ACC112 (cell line): ENCODE data around the gene CRY2.

Source experiments
- H2AFZ ChIP-seq: fragments of 200-600 bp; sonication (generic); one replicate; pipeline ENCODE4 v1.6.0; 2017; ENCODE audit warnings: antibody characterized with exemption, low read length; ENCODE audit not compliant: unreplicated experiment
- H3K27ac ChIP-seq: fragments of 200-600 bp; sonication (generic); 2 replicates; pipeline ENCODE4 v1.5.1; 2014; ENCODE audit warnings: low read depth, mild to moderate bottlenecking, antibody characterized with exemption, low read length, moderate library complexity
- H3K27me3 ChIP-seq: fragments of 200-600 bp; sonication (generic); 2 replicates; pipeline ENCODE4 v1.6.1; 2014; ENCODE audit warnings: mild to moderate bottlenecking, antibody characterized with exemption, low read length, moderate library complexity, mixed read lengths; ENCODE audit not compliant: insufficient read depth
- H3K36me3 ChIP-seq: fragments of 200-600 bp; sonication (generic); 2 replicates; pipeline ENCODE4 v1.6.1; 2016; ENCODE audit warnings: mild to moderate bottlenecking, antibody characterized with exemption, low read length, moderate library complexity, mixed read lengths; ENCODE audit not compliant: insufficient read depth
- H3K4me1 ChIP-seq: fragments of 200-600 bp; sonication (generic); one replicate; pipeline ENCODE4 v1.6.1; 2016; ENCODE audit warnings: low read length, mixed read lengths; ENCODE audit not compliant: insufficient read depth, unreplicated experiment, control insufficient read depth
- H3K4me3 ChIP-seq: fragments of 200-600 bp; sonication (generic); 2 replicates; pipeline ENCODE4 v1.5.1; 2014; ENCODE audit warnings: mild to moderate bottlenecking, low read depth, low read length
- H3K79me2 ChIP-seq: fragments of 200-600 bp; sonication (generic); one replicate; pipeline ENCODE4 v1.6.0; 2016; ENCODE audit warnings: low read length; ENCODE audit not compliant: control insufficient read depth, unreplicated experiment, insufficient read depth

The CRY2 gene

DNA sequence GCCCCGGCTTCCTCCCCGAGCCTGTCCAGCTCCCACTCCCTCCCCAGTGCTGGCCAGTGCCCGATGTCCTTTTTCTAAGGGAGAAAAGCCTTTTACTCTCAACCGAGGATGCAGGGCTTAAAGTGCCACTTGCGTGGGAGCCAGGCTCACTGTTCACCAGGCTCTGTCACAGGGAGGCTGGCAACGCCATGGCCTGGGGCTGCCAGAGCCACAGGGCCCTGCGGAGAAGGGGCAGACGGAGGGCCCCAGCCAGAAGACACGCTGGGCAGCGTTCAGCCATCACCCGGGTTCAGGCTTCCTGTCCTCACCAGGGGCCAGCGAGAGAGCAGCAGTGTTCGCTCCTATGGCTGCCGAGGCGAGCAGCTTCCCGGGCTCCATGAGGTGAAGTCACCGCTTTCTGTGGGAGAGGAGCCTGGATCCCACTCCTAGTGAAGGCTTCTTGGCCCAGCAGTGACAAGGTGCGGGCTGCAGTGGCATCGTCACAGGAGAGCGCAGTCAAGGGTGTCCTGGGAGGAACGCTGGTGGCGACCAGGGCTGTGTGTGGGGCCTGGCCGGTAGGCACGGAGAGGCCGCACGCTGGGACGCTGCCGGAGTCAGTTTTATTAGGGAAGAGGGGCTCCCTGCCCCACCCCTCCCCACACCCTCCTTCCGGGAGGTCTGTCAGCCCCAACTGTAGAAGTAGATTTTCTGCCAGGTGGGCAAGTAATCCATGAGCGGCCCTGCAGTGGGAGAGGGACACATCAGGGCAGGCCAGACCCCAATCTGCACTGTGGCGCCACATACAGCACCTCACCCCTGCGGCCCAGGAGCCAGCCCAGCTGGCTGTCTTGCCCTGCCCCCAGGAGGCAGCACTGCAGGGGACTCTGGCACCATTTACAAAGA, 62.6 kb downstream of the CRY2 start:
- no peak overlapping the region for H3K27ac ChIP-seq
- no peak overlapping the region for H2AFZ ChIP-seq
- H3K4me3 ChIP-seq: no peak overlapping the region
- H3K27me3 ChIP-seq: no peaks in the 10 kb centered on the region
- no peaks in the 10 kb centered on the region for H3K4me1 ChIP-seq
- no peaks in the 10 kb centered on the region for H3K36me3 ChIP-seq
- H3K79me2 ChIP-seq: no peaks in the 10 kb centered on the region

- Histone ChIP-seq H3K4me1 (no peaks in the 10 kb centered on the region), H3K27ac (no peak overlapping the region), H3K36me3 (no peaks in the 10 kb centered on the region)
These were observed 63.3 kb downstream of the CRY2 start for GRCh38 chr11:45910623-45911022.

GRCh38 chr11:45913514-45913913, 66.2 kb downstream of the CRY2 start:
- Histone ChIP-seq H3K4me3 (no peak overlapping the region), H3K27me3 (no peaks in the 10 kb centered on the region), H2AFZ (no peak overlapping the region), H3K4me1 (no peaks in the 10 kb centered on the region), H3K27ac (no peak overlapping the region), H3K36me3 (no peaks in the 10 kb centered on the region), H3K79me2 (peaks cover 13% of the 10 kb centered on the region)

More at GRCh38 chr11:45910623-45911022, 63.3 kb downstream of the CRY2 start:
- Histone ChIP-seq H2AFZ (no peak overlapping the region), H3K4me3 (no peak overlapping the region), H3K79me2 (no peaks in the 10 kb centered on the region), H3K27me3 (no peaks in the 10 kb centered on the region)

GRCh38 chr11:45913942-45914635, 66.8 kb downstream of the CRY2 start:
- Histone ChIP-seq H3K36me3 (no peaks in the 10 kb centered on the region), H3K4me1 (no peaks in the 10 kb centered on the region), H3K27ac (no peak overlapping the region), H3K79me2 (peaks cover 13% of the 10 kb centered on the region), H3K27me3 (no peaks in the 10 kb centered on the region), H3K4me3 (no peak overlapping the region), H2AFZ (no peak overlapping the region)

- Histone ChIP-seq H3K36me3 (no peaks in the 10 kb centered on the region), H3K27me3 (no peaks in the 10 kb centered on the region), H3K27ac (no peak overlapping the region), H3K4me3 (no peak overlapping the region), H2AFZ (no peak overlapping the region), H3K4me1 (no peaks in the 10 kb centered on the region), H3K79me2 (peaks cover 13% of the 10 kb centered on the region)
These were observed 68.2 kb downstream of the CRY2 start for GRCh38 chr11:45915446-45915845.

- H3K36me3 ChIP-seq: no peaks in the 10 kb centered on the region
- H3K4me3 ChIP-seq: peak overlapping the region; percentile 82
- H2AFZ ChIP-seq: peak overlapping the region; percentile 18
- peak overlapping the region; percentile 64 for H3K27ac ChIP-seq
- peaks cover 13% of the 10 kb centered on the region for H3K79me2 ChIP-seq
- peaks cover 14% of the 10 kb centered on the region for H3K27me3 ChIP-seq
- no peaks in the 10 kb centered on the region for H3K4me1 ChIP-seq
These were observed 70.0 kb downstream of the CRY2 start for GRCh38 chr11:45917286-45917622.

- H3K36me3 ChIP-seq: no peaks in the 10 kb centered on the region
- H3K4me3 ChIP-seq: peak within 1 kb of the TSS; percentile 82
- peak within 1 kb of the TSS; percentile 64 for H3K27ac ChIP-seq
- peaks cover 13% of the 10 kb centered on the region for H3K79me2 ChIP-seq
- peaks cover 19% of the 10 kb centered on the region for H3K27me3 ChIP-seq
- H3K4me1 ChIP-seq: no peaks in the 10 kb centered on the region
- peak within 1 kb of the TSS; percentile 78 for H2AFZ ChIP-seq
These were observed 70.5 kb downstream of the CRY2 start, which contains the start of gene PEX16 for GRCh38 chr11:45917623-45918330. PEX16 (minus strand) TSS chr11:45917877; CDS start chr11:45917811, 66 bp downstream.

DNA sequence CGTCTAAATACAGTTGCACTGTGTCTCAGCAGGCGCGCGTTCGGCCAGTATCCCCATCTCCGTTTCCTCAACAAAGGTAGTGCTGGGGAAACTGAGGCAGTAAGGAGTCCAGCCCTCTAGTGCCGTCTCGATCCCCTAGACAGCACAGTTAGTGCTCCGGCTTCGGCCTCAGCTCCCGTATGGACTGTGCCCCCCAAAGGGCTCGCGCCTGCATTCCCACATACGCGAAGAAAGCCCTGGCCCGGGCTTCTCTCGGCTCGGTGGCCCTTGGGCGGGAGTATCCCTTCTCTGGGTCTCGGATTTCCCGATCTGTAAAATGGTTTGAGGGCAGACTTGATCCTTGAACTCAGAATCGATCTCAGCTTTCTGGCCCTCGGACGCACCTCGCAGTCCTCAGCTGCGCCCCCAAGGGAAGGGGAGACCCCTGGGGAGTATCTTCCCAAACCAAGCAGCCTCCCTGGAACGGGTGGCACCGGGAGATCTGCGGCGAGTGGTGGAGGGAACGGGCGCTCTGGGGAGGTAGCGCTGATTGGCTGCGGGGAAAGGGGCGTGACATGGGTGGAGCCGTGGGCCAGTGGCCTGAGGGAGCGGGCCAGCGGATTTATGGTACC, 71.2 kb downstream of the CRY2 start:
- H3K4me3 ChIP-seq: peak overlapping the region; percentile 82
- no peaks in the 10 kb centered on the region for H3K4me1 ChIP-seq
- H3K36me3 ChIP-seq: no peaks in the 10 kb centered on the region
- peaks cover 26% of the 10 kb centered on the region for H3K27me3 ChIP-seq
- peak overlapping the region; percentile 78 for H2AFZ ChIP-seq
- H3K27ac ChIP-seq: peak overlapping the region; percentile 19; the same call in 1 of the 2 replicates
- H3K79me2 ChIP-seq: peaks cover 13% of the 10 kb centered on the region

GRCh38 chr11:45918962-45919675, 71.8 kb downstream of the CRY2 start:
- H3K4me1 ChIP-seq: no peaks in the 10 kb centered on the region
- no peak overlapping the region for H3K27ac ChIP-seq
- H3K27me3 ChIP-seq: peaks cover 30% of the 10 kb centered on the region
- no peak overlapping the region for H2AFZ ChIP-seq
- peak overlapping the region; percentile 82; the same call in 1 of the 2 replicates for H3K4me3 ChIP-seq
- H3K79me2 ChIP-seq: peaks cover 13% of the 10 kb centered on the region
- no peaks in the 10 kb centered on the region for H3K36me3 ChIP-seq
